HG02943 (cell line): ENCODE data around the gene NAAA.
"Not testable (repeated sequence)": the region's sequence is repeated elsewhere in the genome, so short reads cannot be mapped to it uniquely, and the experiment has no call there.

Experiments
- ATAC-seq: cut with Tn5 transposase; IDR thresholded peaks from one replicate; pipeline ENCODE4 v1.9.1; 2021; ENCODE audit warnings: mild to moderate bottlenecking, low read depth, moderate library complexity; ENCODE audit not compliant: unreplicated experiment

The NAAA gene

GRCh38 chr4:75920327-75920726 is 20.5 kb downstream of the NAAA start:
- ATAC-seq: no peak

GRCh38 chr4:75919920-75920319 is 20.9 kb downstream of the NAAA start:
- no peak for ATAC-seq

GRCh38 chr4:75916091-75916661 is 24.6 kb downstream of the NAAA start:
- no peak for ATAC-seq

GRCh38 chr4:75912968-75913367 is 27.8 kb downstream of the NAAA start:
- no peak for ATAC-seq

- ATAC-seq: not testable (repeated sequence)
Observed at GRCh38 chr4:75910831-75911230, 30.0 kb downstream of the NAAA start.

GRCh38 chr4:75909405-75909804 is 31.4 kb downstream of the NAAA start:
- no peak for ATAC-seq

- ATAC-seq: no peak
Observed at GRCh38 chr4:75908555-75908954, 32.3 kb downstream of the NAAA start.

GRCh38 chr4:75907966-75908365 is 32.8 kb downstream of the NAAA start:
- no peak for ATAC-seq

- no peak for ATAC-seq
Observed at GRCh38 chr4:75904076-75904475, 36.7 kb downstream of the NAAA start.

GRCh38 chr4:75902352-75902751 is 38.5 kb downstream of the NAAA start, which contains the start of gene PPEF2:
Gene PPEF2 (minus strand): TSS chr4:75902452. CDS start chr4:75896325, 6,127 bp downstream.
- no peak for ATAC-seq

- no peak for ATAC-seq
Observed at GRCh38 chr4:75898536-75898935, 42.3 kb downstream of the NAAA start.

GRCh38 chr4:75895744-75896314 is 45.0 kb downstream of the NAAA start:
- no peak for ATAC-seq

- ATAC-seq: no peak
Observed at GRCh38 chr4:75892508-75892907, 48.3 kb downstream of the NAAA start.

GRCh38 chr4:75891611-75892010 is 49.2 kb downstream of the NAAA start:
- ATAC-seq: no peak

GRCh38 chr4:75889537-75890199 is 51.1 kb downstream of the NAAA start:
- ATAC-seq: no peak

- no peak for ATAC-seq
Observed at GRCh38 chr4:75886104-75886503, 54.7 kb downstream of the NAAA start.

GRCh38 chr4:75881476-75881875 is 59.3 kb downstream of the NAAA start:
- ATAC-seq: no peak

GRCh38 chr4:75880278-75880677 is 60.5 kb downstream of the NAAA start:
- ATAC-seq: no peak

GRCh38 chr4:75878246-75878756 is 62.5 kb downstream of the NAAA start:
- no peak for ATAC-seq

GRCh38 chr4:75876218-75876617 is 64.6 kb downstream of the NAAA start:
- ATAC-seq: no peak

- ATAC-seq: no peak
Observed at GRCh38 chr4:75869100-75869499, 71.7 kb downstream of the NAAA start.

- no peak for ATAC-seq
Observed at GRCh38 chr4:75867130-75867529, 73.7 kb downstream of the NAAA start.
